B cell (primary cell): Measurements from ENCODE around the gene SCARB1. TPM values are rescaled to one million over a fixed set of nuclear protein-coding genes. Genes with fewer than 3 reads are reported as not detected.

ENCODE experiments used
- ATAC-seq: fragments of 200-7000 bp; cut with Tn5 transposase; one replicate; pipeline ENCODE4 v1.10.0; 2021; ENCODE audit warnings: low read depth, mild to moderate bottlenecking, moderate number of reproducible peaks, moderate library complexity
- CTCF ChIA-PET: fragments of 350-600 bp; sonication (Branson Sonifier 250); formaldehyde crosslinking; loops from one replicate; lab custom pipeline; 2021; ENCODE audit warnings: antibody characterized with exemption, inconsistent platforms; lab: Charles Lee
- POLR2A ChIA-PET: fragments of 350-600 bp; sonication (Branson Sonifier 250); formaldehyde crosslinking; loops from one replicate; lab custom pipeline; 2021; ENCODE audit warnings: antibody characterized with exemption; lab: Charles Lee
- DNase-seq: peaks from one replicate; pipeline ENCODE4 v3.0.0; 2013
- H2AFZ ChIP-seq: 2 replicates; pipeline ENCODE4 v1.6.1; 2012; ENCODE audit warnings: mild to moderate bottlenecking, low read depth, low read length; ENCODE audit not compliant: insufficient read depth, poor library complexity, severe bottlenecking
- H3K27ac ChIP-seq, 2 donors: 1 replicate in 1 of 2; 2 replicates in 1 of 2; pipeline ENCODE4 v1.5.1; 2012 to 2013; ENCODE audit warnings: low read length in 2 of 2, mild to moderate bottlenecking in 2 of 2, moderate library complexity in 1 of 2
- H3K27me3 ChIP-seq, 4 experiments: fragments of 200-600 bp in 1 of 4; sonication (generic) in 1 of 4; replicated peaks in 1 of 4; 1 replicate in 2 of 4; 2 replicates in 2 of 4; pipeline versions ENCODE4 v1.6.1 to v1.7.0; 2013 to 2016; ENCODE audit warnings: low read length in 3 of 4, mild to moderate bottlenecking in 2 of 4, mixed read lengths in 1 of 4, moderate library complexity in 1 of 4; ENCODE audit not compliant: insufficient read depth in 4 of 4, control insufficient read depth in 3 of 4; ENCODE audit errors: control extremely low read depth in 1 of 4
- H3K36me3 ChIP-seq, 2 experiments: replicated peaks in 1 of 2; 1 replicate in 1 of 2; 2 replicates in 1 of 2; pipeline versions ENCODE4 v1.6.1 to v1.7.1; 2013; ENCODE audit warnings: low read length in 1 of 2; ENCODE audit not compliant: insufficient read depth in 2 of 2, control insufficient read depth in 1 of 2; ENCODE audit errors: control extremely low read depth in 1 of 2, extremely low read depth in 1 of 2
- H3K4me1 ChIP-seq, 2 donors: fragments of 200-600 bp in 1 of 2; sonication (generic) in 1 of 2; 1 replicate in 1 of 2; 2 replicates in 1 of 2; pipeline versions ENCODE4 v1.5.1 to v1.6.1; 2013 to 2017; ENCODE audit warnings: low read length in 2 of 2; ENCODE audit not compliant: control insufficient read depth in 2 of 2, insufficient read depth in 2 of 2
- H3K4me2 ChIP-seq: replicated peaks from 2 replicates; pipeline ENCODE3; 2012; ENCODE audit warnings: mild to moderate bottlenecking, low read depth, low read length; ENCODE audit not compliant: poor library complexity, severe bottlenecking
- H3K4me3 ChIP-seq, 5 experiments: fragments of 200-600 bp in 1 of 5; sonication (generic) in 1 of 5; 1 replicate in 3 of 5; 2 replicates in 2 of 5; pipeline versions ENCODE4 v1.5.1 to v1.7.0; 2011 to 2016; ENCODE audit warnings: low read length in 4 of 5, mild to moderate bottlenecking in 4 of 5, low read depth in 2 of 5, control low read depth in 1 of 5, moderate library complexity in 1 of 5; ENCODE audit not compliant: insufficient read depth in 1 of 5; ENCODE audit errors: control extremely low read depth in 1 of 5, extremely low read depth in 1 of 5
- H3K79me2 ChIP-seq: fragments of 200-600 bp; sonication (generic); one replicate; pipeline ENCODE4 v1.6.0; 2016; ENCODE audit warnings: low read length; ENCODE audit not compliant: control insufficient read depth, insufficient read depth
- H3K9ac ChIP-seq: fragments of 200-600 bp; sonication (generic); 2 replicates; pipeline ENCODE4 v1.6.1; 2017; ENCODE audit warnings: mild to moderate bottlenecking, low read length, moderate library complexity
- H3K9me3 ChIP-seq, 3 donors: one replicate each; pipeline versions ENCODE4 v1.6.1 to v1.7.1; 2013; ENCODE audit warnings: low read length in 2 of 3; ENCODE audit not compliant: control insufficient read depth in 2 of 3, insufficient read depth in 1 of 3; ENCODE audit errors: control extremely low read depth in 1 of 3
- H4K20me1 ChIP-seq: 2 replicates; pipeline ENCODE4 v1.6.0; 2012; ENCODE audit warnings: mild to moderate bottlenecking, low read length; ENCODE audit not compliant: insufficient read depth, control insufficient read depth, poor library complexity, severe bottlenecking
- H3K27ac Mint-ChIP-seq: one replicate; pipeline ENCODE4 v1.8.0; 2021; ENCODE audit warnings: mixed read lengths
- H3K27me3 Mint-ChIP-seq: one replicate; pipeline ENCODE4 v1.8.0; 2021; ENCODE audit warnings: mixed read lengths
- H3K4me1 Mint-ChIP-seq: one replicate; pipeline ENCODE4 v1.8.0; 2021; ENCODE audit warnings: mixed read lengths
- H3K4me3 Mint-ChIP-seq: one replicate; pipeline ENCODE4 v1.8.0; 2021; ENCODE audit warnings: mixed read lengths
- H3K9me3 Mint-ChIP-seq: one replicate; pipeline ENCODE4 v1.8.0; 2022; ENCODE audit warnings: mixed read lengths; ENCODE audit not compliant: insufficient read depth
- EZH2 ChIP-seq: IDR thresholded peaks from 2 replicates; pipeline ENCODE4 v1.6.1; 2012; ENCODE audit warnings: borderline replicate concordance, low read depth, mild to moderate bottlenecking, moderate library complexity, low read length; ENCODE audit not compliant: insufficient read depth, poor library complexity, severe bottlenecking
- WGBS: methylation state at CpG from one replicate; pipeline ENCODE4 v1.1.5; 2013; ENCODE audit warnings: missing lambda C conversion rate; ENCODE audit not compliant: insufficient coverage; 5-methylcytosine and 5-hydroxymethylcytosine counted together
- intact Hi-C: fragments of 100-400 bp; cut with micrococcal nuclease; formaldehyde crosslinking; loops from one replicate; pipeline ENCODE4 v1.10.0; 2022
- polyA plus RNA-seq: library from polyadenylated mRNA; depleted of rRNA; stranded (reverse); fragments of >200 nt; gene quantifications from 2 replicates; pipeline ENCODE4 v1.2.3, GENCODE V29; 2012
- total RNA-seq, 2 donors: library from RNA; stranded (reverse); fragments of 120-200 nt in 1 of 2; gene quantifications; 1 replicate in 1 of 2; 2 replicates in 1 of 2; pipeline versions ENCODE4 v1.2.3 to v1.2.4, GENCODE V29; 2013 to 2022
- TF ChIP-seq, protein P1 (sequence below): fragments of 200-600 bp; IDR thresholded peaks from one replicate; pipeline ENCODE4 v1.8.0; 2022; ENCODE audit warnings: antibody characterized with exemption, mild to moderate bottlenecking

SCARB1 gene
- total and polyA plus RNA-seq, 2 donors (not counting 1 experiment from before 2014, with no cell fraction given) = 26.8 to 30.7 TPM

GRCh38 chr12:124745465-124745890 lies 118.2 kb downstream of the SCARB1 start:
- Mint-ChIP-seq H3K9me3 (no peaks in the 10 kb centered on the region), H3K4me1 (peaks cover 16% of the 10 kb centered on the region), H3K27me3 (peaks cover 36% of the 10 kb centered on the region), H3K27ac (no peak overlapping the region), H3K4me3 (no peak overlapping the region)
- Histone ChIP-seq H3K9ac (no peak overlapping the region), H3K79me2 (no peaks in the 10 kb centered on the region), H3K9me3 (peaks cover 0 to 17% (median 0%) of the 10 kb centered on the region in 3 donors), H4K20me1 (no peaks in the 10 kb centered on the region), H3K4me3 (no peak overlapping the region), H3K4me1 (peaks cover 0 to 4% of the 10 kb centered on the region in 2 donors), H3K27me3 (peaks cover 0 to 34% (median 6%) of the 10 kb centered on the region in 4 experiments), H3K4me2 (peak overlapping the region; percentile 22), H3K27ac (no peak overlapping the region), H3K36me3 (no peaks in the 10 kb centered on the region), H2AFZ (peak overlapping the region; percentile 28)
- ChIA-PET POLR2A (interaction anchor here (0.7 kb wide), 1 partner anchor 21 kb away, joined by 3 read pairs; no protein-coding TSS in a partner anchor), CTCF (no interaction called here)
- DNase-seq (no peak), ATAC-seq (no peak)
- WGBS = 48% methylated on average over 4 of the region's 5 CpGs
- TF ChIP-seq EZH2 = no peak
- TF ChIP-seq, protein P1, sequence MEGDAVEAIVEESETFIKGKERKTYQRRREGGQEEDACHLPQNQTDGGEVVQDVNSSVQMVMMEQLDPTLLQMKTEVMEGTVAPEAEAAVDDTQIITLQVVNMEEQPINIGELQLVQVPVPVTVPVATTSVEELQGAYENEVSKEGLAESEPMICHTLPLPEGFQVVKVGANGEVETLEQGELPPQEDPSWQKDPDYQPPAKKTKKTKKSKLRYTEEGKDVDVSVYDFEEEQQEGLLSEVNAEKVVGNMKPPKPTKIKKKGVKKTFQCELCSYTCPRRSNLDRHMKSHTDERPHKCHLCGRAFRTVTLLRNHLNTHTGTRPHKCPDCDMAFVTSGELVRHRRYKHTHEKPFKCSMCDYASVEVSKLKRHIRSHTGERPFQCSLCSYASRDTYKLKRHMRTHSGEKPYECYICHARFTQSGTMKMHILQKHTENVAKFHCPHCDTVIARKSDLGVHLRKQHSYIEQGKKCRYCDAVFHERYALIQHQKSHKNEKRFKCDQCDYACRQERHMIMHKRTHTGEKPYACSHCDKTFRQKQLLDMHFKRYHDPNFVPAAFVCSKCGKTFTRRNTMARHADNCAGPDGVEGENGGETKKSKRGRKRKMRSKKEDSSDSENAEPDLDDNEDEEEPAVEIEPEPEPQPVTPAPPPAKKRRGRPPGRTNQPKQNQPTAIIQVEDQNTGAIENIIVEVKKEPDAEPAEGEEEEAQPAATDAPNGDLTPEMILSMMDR = no peak
- intact Hi-C loops = no loop called here

DNA sequence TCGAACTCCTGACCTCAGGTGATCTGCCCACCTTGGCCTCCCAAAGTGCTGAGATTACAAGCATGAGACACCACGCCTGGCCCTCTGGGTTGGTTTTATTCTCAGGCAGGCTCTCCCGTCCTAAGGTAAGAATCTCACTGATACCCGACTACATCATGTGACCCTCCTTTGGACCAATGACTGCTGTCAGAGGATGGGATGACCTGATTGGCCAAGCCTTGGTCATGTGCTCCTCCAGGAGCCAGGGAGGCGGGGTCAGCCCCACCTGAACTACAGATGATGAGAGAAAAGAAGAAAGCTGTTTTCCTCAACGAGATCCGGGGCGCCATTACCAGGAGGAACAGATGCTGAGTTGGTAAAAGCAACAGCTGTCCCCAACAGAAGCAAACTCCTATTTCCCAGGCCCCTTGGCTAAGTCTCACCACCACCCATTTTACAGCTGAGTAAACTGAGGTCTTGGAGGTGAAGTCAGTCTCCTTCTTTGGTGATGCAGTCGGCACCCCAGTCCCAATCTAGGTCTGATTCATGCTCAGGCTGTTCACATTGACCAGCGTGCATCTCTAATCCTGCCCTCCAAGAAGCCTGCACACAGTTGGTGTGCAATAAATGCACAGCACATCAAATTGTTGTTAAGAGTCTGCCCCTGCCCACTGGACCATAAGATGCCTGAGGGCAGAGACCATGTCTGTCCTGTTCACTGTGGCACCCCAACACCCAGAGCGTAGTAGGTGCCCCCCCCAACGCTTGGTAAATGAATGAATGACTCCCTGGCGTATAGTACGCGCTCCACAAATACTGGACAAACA lies 118.8 kb downstream of the SCARB1 start:
- no peak for ATAC-seq
- peaks cover 0 to 17% (median 0%) of the 10 kb centered on the region in 3 donors for H3K9me3 ChIP-seq
- Mint-ChIP-seq H3K9me3 (no peaks in the 10 kb centered on the region), H3K27ac (no peak overlapping the region), H3K4me1 (peaks cover 16% of the 10 kb centered on the region), H3K4me3 (no peak overlapping the region), H3K27me3 (peaks cover 41% of the 10 kb centered on the region)
- H3K9ac ChIP-seq = no peak overlapping the region
- no peaks in the 10 kb centered on the region for H3K36me3 ChIP-seq
- no peak overlapping the region for H2AFZ ChIP-seq
- no peak for TF ChIP-seq EZH2
- intact Hi-C loops = no loop called here
- peaks cover 0 to 4% of the 10 kb centered on the region in 2 donors for H3K4me1 ChIP-seq
- ChIA-PET POLR2A (interaction anchor here (0.7 kb wide), 1 partner anchor 21 kb away, joined by 3 read pairs; no protein-coding TSS in a partner anchor), CTCF (no interaction called here)
- peaks cover 0 to 39% (median 6%) of the 10 kb centered on the region in 4 experiments for H3K27me3 ChIP-seq
- WGBS = 96% methylated on average over 11 of the region's 15 CpGs
- no peak overlapping the region for H3K4me3 ChIP-seq
- H3K4me2 ChIP-seq = no peak overlapping the region
- no peak for DNase-seq
- H3K27ac ChIP-seq = no peak overlapping the region
- H3K79me2 ChIP-seq = no peaks in the 10 kb centered on the region
- no peaks in the 10 kb centered on the region for H4K20me1 ChIP-seq
